HEK293T (cell line): ENCODE data around the gene SP7.

Source experiments
- CTCF ChIA-PET: fragments of 350-600 bp; formaldehyde crosslinking; extraction: SDS; loops from one replicate; lab custom pipeline; 2021; ENCODE audit warnings: antibody characterized with exemption, inconsistent platforms; lab: Yijun Ruan, JAX
- POLR2A ChIA-PET: fragments of 350-600 bp; formaldehyde crosslinking; extraction: SDS; loops from one replicate; lab custom pipeline; 2020; ENCODE audit warnings: antibody characterized with exemption, inconsistent platforms; lab: Yijun Ruan, JAX
- DNase-seq: peaks from one replicate; pipeline ENCODE4 v3.0.0; 2012; ENCODE audit warnings: mixed read lengths; ENCODE audit errors: extremely low spot score
- ARNT ChIP-seq: fragments of 450-650 bp; IDR thresholded peaks from 2 replicates; pipeline ENCODE4 v1.6.1; 2017; ENCODE audit warnings: mild to moderate bottlenecking
- BHLHE40 ChIP-seq: fragments of 450-650 bp; IDR thresholded peaks from 2 replicates; pipeline ENCODE4 v1.6.1; 2016; ENCODE audit warnings: mild to moderate bottlenecking, moderate library complexity, borderline replicate concordance
- CTBP1 ChIP-seq: fragments of 450-650 bp; IDR thresholded peaks from 2 replicates; pipeline ENCODE4 v1.6.1; 2016; ENCODE audit warnings: borderline replicate concordance
- ELF4 ChIP-seq: fragments of 450-650 bp; IDR thresholded peaks from 2 replicates; pipeline ENCODE4 v1.6.1; 2017; ENCODE audit warnings: antibody characterized with exemption
- FOXA1 ChIP-seq: fragments of 450-650 bp; IDR thresholded peaks from 2 replicates; pipeline ENCODE4 v1.6.1; 2016; ENCODE audit warnings: mild to moderate bottlenecking
- FOXK2 ChIP-seq: fragments of 450-650 bp; IDR thresholded peaks from 2 replicates; pipeline ENCODE4 v1.6.1; 2016; ENCODE audit warnings: mild to moderate bottlenecking
- FOXM1 ChIP-seq: fragments of 450-650 bp; IDR thresholded peaks from 2 replicates; pipeline ENCODE4 v1.6.1; 2017; ENCODE audit warnings: mild to moderate bottlenecking, borderline replicate concordance
- HDGF ChIP-seq: fragments of 450-650 bp; IDR thresholded peaks from 2 replicates; pipeline ENCODE4 v1.6.1; 2017; ENCODE audit warnings: antibody characterized with exemption, borderline replicate concordance
- L3MBTL2 ChIP-seq: fragments of 450-650 bp; conservative IDR thresholded peaks from 2 replicates; pipeline ENCODE4 v1.6.1; 2016; ENCODE audit warnings: mild to moderate bottlenecking
- LEF1 ChIP-seq: fragments of 450-650 bp; IDR thresholded peaks from 2 replicates; pipeline ENCODE4 v1.6.1; 2017; ENCODE audit warnings: mild to moderate bottlenecking, borderline replicate concordance
- NFRKB ChIP-seq: fragments of 450-650 bp; IDR thresholded peaks from 2 replicates; pipeline ENCODE4 v1.6.1; 2016; ENCODE audit warnings: mild to moderate bottlenecking, moderate library complexity
- SP1 ChIP-seq: fragments of 450-650 bp; IDR thresholded peaks from 2 replicates; pipeline ENCODE4 v1.6.1; 2017
- SUZ12 ChIP-seq: fragments of 450-650 bp; IDR thresholded peaks from 2 replicates; pipeline ENCODE4 v1.6.1; 2016; ENCODE audit warnings: mild to moderate bottlenecking
- TARDBP ChIP-seq: fragments of 450-650 bp; IDR thresholded peaks from 2 replicates; pipeline ENCODE4 v1.6.1; 2016
- ZNF384 ChIP-seq: fragments of 450-650 bp; IDR thresholded peaks from 2 replicates; pipeline ENCODE4 v1.6.1; 2016
- TF ChIP-seq, protein P1 (sequence below): fragments of 450-650 bp; IDR thresholded peaks from 2 replicates; pipeline ENCODE4 v1.6.1; 2016

SP7 gene

GRCh38 chr12:53313996-53314395 lies 22.2 kb downstream of the SP7 start:
- DNase-seq: no peak
- TF ChIP-seq, protein P1, sequence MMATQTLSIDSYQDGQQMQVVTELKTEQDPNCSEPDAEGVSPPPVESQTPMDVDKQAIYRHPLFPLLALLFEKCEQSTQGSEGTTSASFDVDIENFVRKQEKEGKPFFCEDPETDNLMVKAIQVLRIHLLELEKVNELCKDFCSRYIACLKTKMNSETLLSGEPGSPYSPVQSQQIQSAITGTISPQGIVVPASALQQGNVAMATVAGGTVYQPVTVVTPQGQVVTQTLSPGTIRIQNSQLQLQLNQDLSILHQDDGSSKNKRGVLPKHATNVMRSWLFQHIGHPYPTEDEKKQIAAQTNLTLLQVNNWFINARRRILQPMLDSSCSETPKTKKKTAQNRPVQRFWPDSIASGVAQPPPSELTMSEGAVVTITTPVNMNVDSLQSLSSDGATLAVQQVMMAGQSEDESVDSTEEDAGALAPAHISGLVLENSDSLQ: no peak
- no peak for TF ChIP-seq FOXM1
- TF ChIP-seq ARNT: no peak
- no peak for TF ChIP-seq LEF1
- TF ChIP-seq L3MBTL2: no peak
- TF ChIP-seq ZNF384: no peak
- TF ChIP-seq BHLHE40: no peak
- TF ChIP-seq SUZ12: no peak
- TF ChIP-seq CTBP1: no peak
- TF ChIP-seq TARDBP: no peak
- TF ChIP-seq FOXK2: no peak
- TF ChIP-seq NFRKB: no peak
- no peak for TF ChIP-seq FOXA1
- TF ChIP-seq HDGF: no peak
- TF ChIP-seq SP1: no peak
- no peak for TF ChIP-seq ELF4
- CTCF ChIA-PET: no interaction called here
- POLR2A ChIA-PET: no interaction called here

GRCh38 chr12:53308276-53308675 lies 27.9 kb downstream of the SP7 start:
- ChIA-PET POLR2A (interaction anchor here (0.9 to 2.7 kb wide), 4 partner anchors 9 to 17 kb away, joined by 3 to 11 read pairs (median 5); partner anchors contain the start of gene MYG1), CTCF (interaction anchor here (2.0 kb wide), 1 partner anchor 13 kb away, joined by 7 read pairs; the partner anchor contains the start of gene AAAS)
- TF ChIP-seq FOXK2 (no peak), NFRKB (no peak), CTBP1 (no peak), FOXA1 (no peak), SUZ12 (no peak), ELF4 (no peak), ARNT (no peak), LEF1 (no peak), TARDBP (no peak), SP1 (no peak), HDGF (no peak), FOXM1 (no peak), L3MBTL2 (no peak), BHLHE40 (no peak), ZNF384 (no peak)
- TF ChIP-seq, protein P1: no peak
- DNase-seq: no peak

GRCh38 chr12:53306826-53307225 lies 29.3 kb downstream of the SP7 start:
- POLR2A ChIA-PET: interaction anchor here (1.4 kb wide), 1 partner anchor 15 kb away, joined by 5 read pairs; the partner anchor contains the start of gene AAAS
- DNase-seq: no peak
- CTCF ChIA-PET: no interaction called here
- TF ChIP-seq NFRKB (no peak), FOXA1 (no peak), CTBP1 (no peak), FOXM1 (no peak), BHLHE40 (no peak), ARNT (no peak), SP1 (no peak), ELF4 (no peak), SUZ12 (no peak), LEF1 (no peak), HDGF (no peak), TARDBP (no peak)

GRCh38 chr12:53302903-53303302 lies 33.3 kb downstream of the SP7 start:
- no peak for TF ChIP-seq ARNT
- TF ChIP-seq FOXA1: no peak
- TF ChIP-seq CTBP1: no peak
- TF ChIP-seq LEF1: no peak
- TF ChIP-seq NFRKB: no peak
- TF ChIP-seq SUZ12: no peak
- TF ChIP-seq, protein P1: no peak
- TF ChIP-seq FOXK2: no peak
- TF ChIP-seq SP1: no peak
- TF ChIP-seq L3MBTL2: no peak
- no peak for TF ChIP-seq ELF4
- TF ChIP-seq TARDBP: no peak
- no peak for TF ChIP-seq FOXM1
- no peak for TF ChIP-seq BHLHE40
- no peak for TF ChIP-seq HDGF
- no peak for TF ChIP-seq ZNF384
- no peak for DNase-seq
- POLR2A ChIA-PET: interaction anchor here (1.0 to 4.5 kb wide), 2 partner anchors 17 to 18 kb away, joined by 3 to 51 read pairs; partner anchors contain the start of gene AAAS
- CTCF ChIA-PET: interaction anchor here (2.1 kb wide), 1 partner anchor 19 kb away, joined by 8 read pairs; the partner anchor contains the start of gene AAAS

DNA sequence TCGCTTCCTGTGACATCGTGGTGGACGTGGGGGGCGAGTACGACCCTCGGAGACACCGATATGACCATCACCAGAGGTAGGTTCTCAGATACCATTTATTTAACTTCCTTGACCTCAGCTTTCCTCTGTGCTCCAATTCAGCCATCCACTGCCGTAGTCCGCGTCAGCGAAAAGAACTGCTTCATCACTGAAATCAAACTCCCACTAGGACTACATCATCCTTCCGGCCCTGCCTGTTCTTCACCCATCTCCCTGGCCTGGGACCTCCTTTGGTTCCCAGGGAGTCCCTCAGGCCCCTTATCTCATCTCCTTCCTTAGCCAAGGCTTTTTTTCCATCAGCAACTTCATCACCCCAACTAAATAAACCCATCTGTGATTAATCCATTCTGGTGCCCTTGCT lies 36.0 kb downstream of the SP7 start:
- ChIA-PET CTCF (interaction anchor here (1.3 to 1.8 kb wide), 2 partner anchors 21 to 140 kb away, joined by 3 to 9 read pairs; partner anchors contain the start of gene AAAS), POLR2A (interaction anchor here (1.1 to 4.5 kb wide), 3 partner anchors 9 to 21 kb away, joined by 3 to 51 read pairs (median 11); partner anchors contain the start of gene AAAS)
- DNase-seq: no peak
- TF ChIP-seq BHLHE40: no peak
- TF ChIP-seq FOXK2: no peak
- no peak for TF ChIP-seq HDGF
- no peak for TF ChIP-seq ARNT
- TF ChIP-seq FOXA1: no peak
- TF ChIP-seq SP1: no peak
- TF ChIP-seq FOXM1: no peak
- TF ChIP-seq LEF1: no peak
- TF ChIP-seq L3MBTL2: no peak
- no peak for TF ChIP-seq SUZ12
- TF ChIP-seq, protein P1: no peak
- TF ChIP-seq CTBP1: no peak
- no peak for TF ChIP-seq NFRKB
